ENCODE results near the gene GPR34.
"Not testable (repeated sequence)": the region's sequence is repeated elsewhere in the genome, so short reads cannot be mapped to it uniquely, and the experiment has no call there.

GPR34 gene

GRCh38 chrX:41695426-41695825 lies 6.7 kb downstream of the GPR34 start:
- no peak for DNase-seq (ENCODE audit: low read depth)

- DNase-seq (ENCODE audit: low read depth): no peak
Measured at GRCh38 chrX:41703574-41704029, 14.8 kb downstream of the GPR34 start.

GRCh38 chrX:41705042-41705441 lies 16.3 kb downstream of the GPR34 start:
- DNase-seq (ENCODE audit: low read depth): no peak

GRCh38 chrX:41705680-41706374 lies 17.1 kb downstream of the GPR34 start:
- DNase-seq (ENCODE audit: low read depth): no peak

- DNase-seq (ENCODE audit: low read depth): no peak
Measured at GRCh38 chrX:41707218-41707617, 18.4 kb downstream of the GPR34 start.

GRCh38 chrX:41708486-41708885 lies 19.7 kb downstream of the GPR34 start:
- no peak for DNase-seq (ENCODE audit: low read depth)

- no peak for DNase-seq (ENCODE audit: low read depth)
Measured at GRCh38 chrX:41711021-41711667, 22.4 kb downstream of the GPR34 start.

GRCh38 chrX:41716222-41716621 lies 27.4 kb downstream of the GPR34 start:
- DNase-seq (ENCODE audit: low read depth): no peak

GRCh38 chrX:41716767-41717473 lies 28.1 kb downstream of the GPR34 start:
- DNase-seq (ENCODE audit: low read depth): no peak

- no peak for DNase-seq (ENCODE audit: low read depth)
Measured at GRCh38 chrX:41718481-41719235, 29.9 kb downstream of the GPR34 start.

- not testable (repeated sequence) for DNase-seq (ENCODE audit: low read depth)
Measured at GRCh38 chrX:41719610-41720009, 30.8 kb downstream of the GPR34 start.

GRCh38 chrX:41720125-41720779 lies 31.5 kb downstream of the GPR34 start:
- peak; percentile 7 for DNase-seq (ENCODE audit: low read depth)

- no peak for DNase-seq (ENCODE audit: low read depth)
Measured at GRCh38 chrX:41721590-41721989, 32.8 kb downstream of the GPR34 start.

- DNase-seq (ENCODE audit: low read depth): no peak
Measured at GRCh38 chrX:41722214-41722613, 33.4 kb downstream of the GPR34 start.

GRCh38 chrX:41722816-41723618 lies 34.2 kb downstream of the GPR34 start:
- DNase-seq (ENCODE audit: low read depth): no peak

- no peak for DNase-seq (ENCODE audit: low read depth)
Measured at GRCh38 chrX:41723826-41724225, 35.1 kb downstream of the GPR34 start, which contains the start of gene GPR82. Gene GPR82, plus strand, starts transcription at chrX:41724181. Its CDS starts 2,846 bp downstream, at chrX:41727027.

GRCh38 chrX:41728125-41728524 lies 39.4 kb downstream of the GPR34 start:
- DNase-seq (ENCODE audit: low read depth): no peak

GRCh38 chrX:41730081-41730480 lies 41.3 kb downstream of the GPR34 start:
- no peak for DNase-seq (ENCODE audit: low read depth)

GRCh38 chrX:41732260-41732659 lies 43.5 kb downstream of the GPR34 start:
- no peak for DNase-seq (ENCODE audit: low read depth)

- no peak for DNase-seq (ENCODE audit: low read depth)
Measured at GRCh38 chrX:41733939-41734338, 45.2 kb downstream of the GPR34 start.

- DNase-seq (ENCODE audit: low read depth): no peak
Measured at GRCh38 chrX:41734530-41734929, 45.8 kb downstream of the GPR34 start.

Data from activated T-cell treated with anti-CD3 and anti-CD28 coated beads for 24 hours (primary cell).